DOHH2 (cell line): Measurements from ENCODE around the gene GAR1.

Experiments
- CTCF ChIP-seq: fragments of 200-600 bp; sonication (generic); IDR thresholded peaks from one replicate; pipeline ENCODE4 v1.5.1; 2014; ENCODE audit warnings: antibody characterized with exemption, mild to moderate bottlenecking, low read depth, low read length; ENCODE audit not compliant: poor library complexity, severe bottlenecking
- EZH2phosphoT487 ChIP-seq: fragments of 200-600 bp; sonication (generic); IDR thresholded peaks from 2 replicates; pipeline ENCODE4 v1.6.1; 2017; ENCODE audit warnings: borderline replicate concordance, mild to moderate bottlenecking, antibody characterized with exemption, low read length, moderate library complexity, mixed read lengths

- no peak for TF ChIP-seq CTCF
- TF ChIP-seq EZH2phosphoT487, result no peak
Measured at GRCh38 chr4:109847896-109848442, 32.4 kb downstream of the GAR1 start, which contains the start of gene LRIT3.
